SK-N-SH treated with all-trans-retinoic acid at 6 μM for 48 hours (cell line): ENCODE data around the gene HIF3A.

ENCODE experiments used
- ATAC-seq: fragments of 200-7000 bp; cut with Tn5 transposase; 3 replicates; pipeline ENCODE4 v1.9.1; 2020; ENCODE audit warnings: mild to moderate bottlenecking, moderate library complexity
- ARNTL ChIP-seq: fragments of 450-650 bp; formaldehyde crosslinking; IDR thresholded peaks from 2 replicates; pipeline ENCODE4 v1.5.0; 2020; ENCODE audit warnings: low read depth, mild to moderate bottlenecking, moderate library complexity, borderline replicate concordance
- BACH2 ChIP-seq: fragments of 250-450 bp; sonication (Bioruptor Pico); IDR thresholded peaks from 2 replicates; pipeline ENCODE4 v1.9.0; 2021; ENCODE audit warnings: mild to moderate bottlenecking, borderline replicate concordance
- CREB5 ChIP-seq: fragments of 250-450 bp; sonication (Bioruptor Pico); IDR thresholded peaks from 2 replicates; pipeline ENCODE4 v1.5.1; 2020; ENCODE audit warnings: low read depth, mild to moderate bottlenecking, moderate library complexity
- CSDC2 ChIP-seq: fragments of 250-450 bp; sonication (Bioruptor Pico); IDR thresholded peaks from 2 replicates; pipeline ENCODE4 v1.5.0; 2020; ENCODE audit warnings: mild to moderate bottlenecking, moderate library complexity
- CSRNP3 ChIP-seq: fragments of 250-450 bp; sonication (Bioruptor Pico); IDR thresholded peaks from 2 replicates; pipeline ENCODE4 v1.5.1; 2021; ENCODE audit warnings: mild to moderate bottlenecking, moderate library complexity
- GLIS3 ChIP-seq: fragments of 250-450 bp; sonication (Bioruptor Pico); IDR thresholded peaks from 2 replicates; pipeline ENCODE4 v1.5.0; 2020; ENCODE audit warnings: mild to moderate bottlenecking, moderate library complexity
- OSR1 ChIP-seq: fragments of 250-450 bp; sonication (Bioruptor Pico); IDR thresholded peaks from 2 replicates; pipeline ENCODE4 v1.8.0; 2022; ENCODE audit warnings: moderate library complexity, mild to moderate bottlenecking, inconsistent platforms
- PATZ1 ChIP-seq: fragments of 250-450 bp; sonication (Bioruptor Pico); IDR thresholded peaks from 2 replicates; pipeline ENCODE4 v1.8.0; 2020; ENCODE audit warnings: mild to moderate bottlenecking, moderate library complexity, borderline replicate concordance
- POU6F1 ChIP-seq: fragments of 250-450 bp; sonication (Bioruptor Pico); IDR thresholded peaks from 2 replicates; pipeline ENCODE4 v1.8.0; 2021; ENCODE audit warnings: low read depth, mild to moderate bottlenecking, moderate library complexity, borderline replicate concordance
- PPARA ChIP-seq: fragments of 250-450 bp; sonication (Bioruptor Pico); IDR thresholded peaks from 2 replicates; pipeline ENCODE4 v1.5.0; 2020; ENCODE audit warnings: mild to moderate bottlenecking, borderline replicate concordance
- RARB ChIP-seq: fragments of 250-450 bp; sonication (Bioruptor Pico); IDR thresholded peaks from 2 replicates; pipeline ENCODE4 v1.8.0; 2021; ENCODE audit warnings: mild to moderate bottlenecking, moderate library complexity
- SNAI2 ChIP-seq: fragments of 250-450 bp; sonication (Bioruptor Pico); IDR thresholded peaks from 2 replicates; pipeline ENCODE4 v1.5.0; 2020; ENCODE audit warnings: mild to moderate bottlenecking, moderate library complexity
- TCF4 ChIP-seq: fragments of 250-450 bp; sonication (Bioruptor Pico); IDR thresholded peaks from 2 replicates; pipeline ENCODE4 v1.8.0; 2021; ENCODE audit warnings: mild to moderate bottlenecking, moderate library complexity, borderline replicate concordance
- TOX ChIP-seq: fragments of 250-450 bp; sonication (Bioruptor Pico); IDR thresholded peaks from 2 replicates; pipeline ENCODE4 v1.8.0; 2021; ENCODE audit warnings: mild to moderate bottlenecking, moderate library complexity, borderline replicate concordance
- TSHZ2 ChIP-seq: fragments of 250-450 bp; sonication (Bioruptor Pico); IDR thresholded peaks from 2 replicates; pipeline ENCODE4 v1.5.0; 2020; ENCODE audit warnings: mild to moderate bottlenecking, moderate library complexity
- ZC3H10 ChIP-seq: fragments of 250-450 bp; sonication (Bioruptor Pico); IDR thresholded peaks from 2 replicates; pipeline ENCODE4 v1.5.1; 2021; ENCODE audit warnings: mild to moderate bottlenecking, moderate library complexity
- ZFP30 ChIP-seq: fragments of 450-650 bp; formaldehyde crosslinking; IDR thresholded peaks from 2 replicates; pipeline ENCODE4 v1.5.0; 2022; ENCODE audit warnings: mild to moderate bottlenecking, moderate library complexity
- ZNF565 ChIP-seq: fragments of 450-650 bp; formaldehyde crosslinking; conservative IDR thresholded peaks from 2 replicates; pipeline ENCODE4 v1.5.0; 2020; ENCODE audit warnings: low read depth, mild to moderate bottlenecking, moderate library complexity
- ZNF70 ChIP-seq: fragments of 450-650 bp; formaldehyde crosslinking; IDR thresholded peaks from 2 replicates; pipeline ENCODE4 v1.5.0; 2020; ENCODE audit warnings: mild to moderate bottlenecking, moderate library complexity
- ZNF8 ChIP-seq: fragments of 450-650 bp; formaldehyde crosslinking; IDR thresholded peaks from 2 replicates; pipeline ENCODE4 v1.5.0; 2020; ENCODE audit warnings: mild to moderate bottlenecking, moderate library complexity

The HIF3A gene

GRCh38 chr19:46356149-46357055 lies 59.6 kb downstream of the HIF3A start:
- no peak for ATAC-seq
- TF ChIP-seq PPARA (CRISPR knock-in tag) (no peak), BACH2 (no peak), ZNF565 (CRISPR knock-in tag) (no peak), CSRNP3 (CRISPR knock-in tag) (no peak), ZNF70 (CRISPR knock-in tag) (no peak), ZNF8 (CRISPR knock-in tag) (no peak), TSHZ2 (CRISPR knock-in tag) (no peak), POU6F1 (CRISPR knock-in tag) (no peak), ARNTL (CRISPR knock-in tag) (no peak), RARB (CRISPR knock-in tag) (no peak), TCF4 (CRISPR knock-in tag) (no peak), CREB5 (CRISPR knock-in tag) (no peak), ZFP30 (CRISPR knock-in tag) (no peak), ZC3H10 (no peak)

GRCh38 chr19:46357846-46358583 lies 61.2 kb downstream of the HIF3A start:
- TF ChIP-seq ARNTL (CRISPR knock-in tag) = no peak
- no peak for TF ChIP-seq CSRNP3 (CRISPR knock-in tag)
- TF ChIP-seq, all 23 proteins: peak for 0
- no peak; the same call in 2 of the 3 replicates for ATAC-seq

- peak; percentile 57 for ATAC-seq
- TF ChIP-seq PPARA (CRISPR knock-in tag) (no peak), ZNF70 (CRISPR knock-in tag) (no peak), OSR1 (CRISPR knock-in tag) (no peak), ZNF8 (CRISPR knock-in tag) (no peak), CSDC2 (CRISPR knock-in tag) (no peak), POU6F1 (CRISPR knock-in tag) (no peak), SNAI2 (CRISPR knock-in tag) (no peak), ZNF565 (CRISPR knock-in tag) (no peak), PATZ1 (no peak), TOX (CRISPR knock-in tag) (no peak), GLIS3 (CRISPR knock-in tag) (no peak), ZFP30 (CRISPR knock-in tag) (no peak), CREB5 (CRISPR knock-in tag) (no peak), TCF4 (CRISPR knock-in tag) (no peak), RARB (CRISPR knock-in tag) (no peak), ARNTL (CRISPR knock-in tag) (no peak)
Observed at GRCh38 chr19:46361915-46362314, 65.1 kb downstream of the HIF3A start.
